NCI-H748 treated with DMSO at 0.1 percent for 48 hours (cell line): ENCODE measurements around the gene TAL2.

Experiments
- DNase-seq: peaks from one replicate; lab custom pipeline; 2025; lab: John Stamatoyannopoulos, UW

TAL2 gene

GRCh38 chr9:105710638-105711037 lies 48.4 kb downstream of the TAL2 start:
- DNase-seq = no peak

- DNase-seq = no peak
Measured at GRCh38 chr9:105711867-105712266, 49.6 kb downstream of the TAL2 start.

GRCh38 chr9:105712297-105712696 lies 50.0 kb downstream of the TAL2 start:
- DNase-seq = no peak
